Lower lobe of right lung (tissue), 2 donors: Measurements from ENCODE around the gene HAPLN1. TPM values are rescaled to one million over a fixed set of nuclear protein-coding genes. Genes with fewer than 3 reads are reported as not detected.
A peak's percentile ranks its signal among the peaks of the same experiment; 100 is the strongest.

Experiments used
- ATAC-seq, 2 donors: fragments of 200-7000 bp; cut with Tn5 transposase; one replicate each; pipeline ENCODE4 v1.9.1; 2020 to 2022; ENCODE audit warnings: mild to moderate bottlenecking in 2 of 2, moderate library complexity in 2 of 2
- DNase-seq: peaks from one replicate; pipeline ENCODE4 v3.0.0-alpha.2; 2020
- H3K27ac ChIP-seq: fragments of 200-600 bp; one replicate; pipeline ENCODE4 v1.8.0; 2022
- H3K27me3 ChIP-seq: fragments of 200-600 bp; one replicate; pipeline ENCODE4 v1.8.0; 2022; ENCODE audit warnings: low read depth
- H3K36me3 ChIP-seq: fragments of 200-600 bp; one replicate; pipeline ENCODE4 v1.8.0; 2022; ENCODE audit warnings: mild to moderate bottlenecking
- H3K4me1 ChIP-seq: fragments of 200-600 bp; one replicate; pipeline ENCODE4 v1.8.0; 2022
- H3K4me3 ChIP-seq: fragments of 200-600 bp; one replicate; pipeline ENCODE4 v1.8.0; 2022; ENCODE audit warnings: mild to moderate bottlenecking
- H3K9me3 ChIP-seq: fragments of 200-600 bp; one replicate; pipeline ENCODE4 v1.8.0; 2022
- intact Hi-C: fragments of 100-400 bp; cut with DNase I; formaldehyde crosslinking; loops from one replicate; pipeline ENCODE4 v1.11.0; 2022
- total RNA-seq: library from RNA; stranded (reverse); fragmentation: NEBNext Ultra II Directional; extraction: Animal tissue kit (Norgen Biotek cat#: 25700); gene quantifications from one replicate; pipeline ENCODE4 v1.2.1, GENCODE V29; 2021
- TF ChIP-seq, protein P1 (sequence below): fragments of 200-600 bp; IDR thresholded peaks from one replicate; pipeline ENCODE4 v1.8.0; 2022; ENCODE audit warnings: antibody characterized with exemption, mild to moderate bottlenecking
- donor health status: DM: no; HTN: yes; CAD: no; lungs with severe emphysema.

HAPLN1 gene
- total RNA-seq, 1 donor from 2014 or later: 0.21 TPM

DNA sequence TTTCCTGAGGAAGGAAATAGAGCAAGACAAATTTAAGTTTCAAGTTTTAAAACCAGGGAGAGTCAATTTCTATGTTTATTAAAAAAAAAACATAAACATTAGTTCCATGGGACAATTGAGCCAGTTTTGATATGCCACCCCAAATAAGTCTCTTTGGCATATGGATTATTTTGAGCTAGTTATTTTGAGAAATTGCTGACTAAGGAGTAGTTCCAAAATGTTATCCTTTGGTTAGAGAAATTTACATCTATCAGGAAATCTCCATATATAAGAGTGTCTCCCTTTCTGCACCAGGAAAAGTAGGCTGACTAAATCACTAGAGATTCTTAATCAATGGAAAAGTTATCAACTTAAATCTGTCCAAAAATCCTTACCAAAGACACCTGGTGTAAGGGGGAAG is 105.8 kb downstream of the HAPLN1 start:
- no peaks in the 10 kb centered on the region for H3K36me3 ChIP-seq
- DNase-seq: no peak
- no peaks in the 10 kb centered on the region for H3K27me3 ChIP-seq
- H3K27ac ChIP-seq: no peak overlapping the region
- intact Hi-C loops: no loop called here
- ATAC-seq: no peak
- no peaks in the 10 kb centered on the region for H3K4me1 ChIP-seq
- peaks cover 8% of the 10 kb centered on the region for H3K9me3 ChIP-seq
- H3K4me3 ChIP-seq: no peak overlapping the region
- TF ChIP-seq, protein P1, sequence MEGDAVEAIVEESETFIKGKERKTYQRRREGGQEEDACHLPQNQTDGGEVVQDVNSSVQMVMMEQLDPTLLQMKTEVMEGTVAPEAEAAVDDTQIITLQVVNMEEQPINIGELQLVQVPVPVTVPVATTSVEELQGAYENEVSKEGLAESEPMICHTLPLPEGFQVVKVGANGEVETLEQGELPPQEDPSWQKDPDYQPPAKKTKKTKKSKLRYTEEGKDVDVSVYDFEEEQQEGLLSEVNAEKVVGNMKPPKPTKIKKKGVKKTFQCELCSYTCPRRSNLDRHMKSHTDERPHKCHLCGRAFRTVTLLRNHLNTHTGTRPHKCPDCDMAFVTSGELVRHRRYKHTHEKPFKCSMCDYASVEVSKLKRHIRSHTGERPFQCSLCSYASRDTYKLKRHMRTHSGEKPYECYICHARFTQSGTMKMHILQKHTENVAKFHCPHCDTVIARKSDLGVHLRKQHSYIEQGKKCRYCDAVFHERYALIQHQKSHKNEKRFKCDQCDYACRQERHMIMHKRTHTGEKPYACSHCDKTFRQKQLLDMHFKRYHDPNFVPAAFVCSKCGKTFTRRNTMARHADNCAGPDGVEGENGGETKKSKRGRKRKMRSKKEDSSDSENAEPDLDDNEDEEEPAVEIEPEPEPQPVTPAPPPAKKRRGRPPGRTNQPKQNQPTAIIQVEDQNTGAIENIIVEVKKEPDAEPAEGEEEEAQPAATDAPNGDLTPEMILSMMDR: no peak

- no peaks in the 10 kb centered on the region for H3K4me1 ChIP-seq
- intact Hi-C loops: no loop called here
- ATAC-seq (peak in 1 of 2 donors; percentile 51), DNase-seq (no peak)
- no peaks in the 10 kb centered on the region for H3K36me3 ChIP-seq
- no peak overlapping the region for H3K4me3 ChIP-seq
- TF ChIP-seq, protein P1: peak; percentile 32
- no peak overlapping the region for H3K27ac ChIP-seq
- no peaks in the 10 kb centered on the region for H3K9me3 ChIP-seq
- no peaks in the 10 kb centered on the region for H3K27me3 ChIP-seq
Observed at GRCh38 chr5:83608122-83608521, 112.5 kb downstream of the HAPLN1 start.

- Histone ChIP-seq H3K36me3 (no peaks in the 10 kb centered on the region), H3K9me3 (no peaks in the 10 kb centered on the region), H3K27ac (no peak overlapping the region), H3K27me3 (no peaks in the 10 kb centered on the region), H3K4me1 (no peaks in the 10 kb centered on the region), H3K4me3 (no peak overlapping the region)
- intact Hi-C loops: no loop called here
- ATAC-seq (no peak), DNase-seq (no peak)
- TF ChIP-seq, protein P1: no peak
Observed at GRCh38 chr5:83595217-83595616, 125.4 kb downstream of the HAPLN1 start.

- TF ChIP-seq, protein P1: no peak
- H3K36me3 ChIP-seq: no peaks in the 10 kb centered on the region
- no peaks in the 10 kb centered on the region for H3K27me3 ChIP-seq
- no peak for DNase-seq
- H3K9me3 ChIP-seq: no peaks in the 10 kb centered on the region
- H3K27ac ChIP-seq: no peak overlapping the region
- H3K4me1 ChIP-seq: no peaks in the 10 kb centered on the region
- H3K4me3 ChIP-seq: no peak overlapping the region
- intact Hi-C loops: no loop called here
- no peak for ATAC-seq
Observed at GRCh38 chr5:83590966-83591365, 129.7 kb downstream of the HAPLN1 start.

- DNase-seq: no peak
- H3K36me3 ChIP-seq: no peaks in the 10 kb centered on the region
- no peaks in the 10 kb centered on the region for H3K27me3 ChIP-seq
- intact Hi-C loops: no loop called here
- no peaks in the 10 kb centered on the region for H3K4me1 ChIP-seq
- H3K27ac ChIP-seq: no peak overlapping the region
- no peak overlapping the region for H3K4me3 ChIP-seq
- no peaks in the 10 kb centered on the region for H3K9me3 ChIP-seq
- TF ChIP-seq, protein P1: no peak
- no peak for ATAC-seq
Observed at GRCh38 chr5:83589786-83590185, 130.9 kb downstream of the HAPLN1 start.

Other genes with a start within 250 kb of the HAPLN1 start
- gene VCAN, start 249.1 kb downstream of the HAPLN1 start, total RNA-seq: 133 TPM